OCI-LY3 (cell line): ENCODE measurements around the gene CLCN1.
A peak's percentile ranks its signal among the peaks of the same experiment; 100 is the strongest.

Experiments used
- H2AFZ ChIP-seq: fragments of 200-600, 300-600 bp; shearing (Covaris generic); 2 replicates; pipeline ENCODE4 v1.6.0; 2014; ENCODE audit warnings: antibody characterized with exemption, low read depth, low read length
- H3K27ac ChIP-seq: fragments of 200-600, 300-600 bp; sonication (generic); 2 replicates; pipeline ENCODE4 v1.5.1; 2014; ENCODE audit warnings: mild to moderate bottlenecking, low read length, moderate library complexity, mixed read lengths
- H3K27me3 ChIP-seq: fragments of 200-600, 300-600 bp; sonication (generic); 2 replicates; pipeline ENCODE4 v1.6.1; 2014; ENCODE audit warnings: low read depth, low read length, mixed read lengths
- H3K36me3 ChIP-seq: fragments of 200-600, 300-600 bp; sonication (generic); replicated peaks from 2 replicates; pipeline ENCODE3; 2014; ENCODE audit warnings: low read depth, low read length, mixed read lengths
- H3K4me1 ChIP-seq: fragments of 300-600, 200-600 bp; sonication (generic); 2 replicates; pipeline ENCODE4 v1.6.1; 2014; ENCODE audit warnings: low read length, mixed read lengths
- H3K4me2 ChIP-seq: fragments of 200-600, 300-600 bp; sonication (generic); 2 replicates; pipeline ENCODE4 v1.6.1; 2014; ENCODE audit warnings: low read length, mixed read lengths
- H3K4me3 ChIP-seq: fragments of 300-600, 200-600 bp; sonication (generic); 2 replicates; pipeline ENCODE4 v1.5.1; 2014; ENCODE audit warnings: antibody characterized with exemption, mild to moderate bottlenecking, low read length, moderate library complexity
- H3K79me2 ChIP-seq: fragments of 300-600, 200-600 bp; shearing (Covaris generic); 2 replicates; pipeline ENCODE4 v1.6.1; 2014; ENCODE audit warnings: mild to moderate bottlenecking, low read length, mixed read lengths
- H3K9ac ChIP-seq: fragments of 300-600, 200-600 bp; shearing (Covaris generic); 2 replicates; pipeline ENCODE4 v1.6.0; 2014; ENCODE audit warnings: mild to moderate bottlenecking, low read length, moderate library complexity
- H3K9me3 ChIP-seq: fragments of 200-600, 300-600 bp; shearing (Covaris generic); 2 replicates; pipeline ENCODE4 v1.6.1; 2014; ENCODE audit warnings: low read length, mixed read lengths; ENCODE audit not compliant: insufficient read depth
- H4K20me1 ChIP-seq: fragments of 200-600, 300-600 bp; sonication (generic); 2 replicates; pipeline ENCODE4 v1.6.1; 2016; ENCODE audit warnings: low read length, mixed read lengths; ENCODE audit not compliant: insufficient read depth
- CTCF ChIP-seq: fragments of 200-600, 300-600 bp; sonication (generic); IDR thresholded peaks from 2 replicates; pipeline ENCODE4 v1.5.1; 2014; ENCODE audit warnings: antibody characterized with exemption, low read length, low read depth
- EZH2phosphoT487 ChIP-seq: fragments of 200-600 bp; shearing (Covaris generic); IDR thresholded peaks from 2 replicates; pipeline ENCODE4 v1.6.1; 2018; ENCODE audit warnings: antibody characterized with exemption, mixed run types, low read depth

CLCN1 gene

GRCh38 chr7:143299346-143299745, 16.6 kb upstream of the CLCN1 start:
- no peak overlapping the region for H3K9ac ChIP-seq
- H3K27me3 ChIP-seq, result no peaks in the 10 kb centered on the region
- no peak overlapping the region for H3K27ac ChIP-seq
- no peak overlapping the region for H2AFZ ChIP-seq
- no peaks in the 10 kb centered on the region for H3K4me1 ChIP-seq
- no peak for TF ChIP-seq EZH2phosphoT487
- H3K4me3 ChIP-seq, result no peak overlapping the region
- H3K36me3 ChIP-seq, result peaks cover 81% of the 10 kb centered on the region
- H3K4me2 ChIP-seq, result no peak overlapping the region
- no peaks in the 10 kb centered on the region for H3K9me3 ChIP-seq
- no peaks in the 10 kb centered on the region for H4K20me1 ChIP-seq
- H3K79me2 ChIP-seq, result 0 out of 2 replicates have a peak, but pooled peaks cover 3% of the 10 kb centered on the region

DNA sequence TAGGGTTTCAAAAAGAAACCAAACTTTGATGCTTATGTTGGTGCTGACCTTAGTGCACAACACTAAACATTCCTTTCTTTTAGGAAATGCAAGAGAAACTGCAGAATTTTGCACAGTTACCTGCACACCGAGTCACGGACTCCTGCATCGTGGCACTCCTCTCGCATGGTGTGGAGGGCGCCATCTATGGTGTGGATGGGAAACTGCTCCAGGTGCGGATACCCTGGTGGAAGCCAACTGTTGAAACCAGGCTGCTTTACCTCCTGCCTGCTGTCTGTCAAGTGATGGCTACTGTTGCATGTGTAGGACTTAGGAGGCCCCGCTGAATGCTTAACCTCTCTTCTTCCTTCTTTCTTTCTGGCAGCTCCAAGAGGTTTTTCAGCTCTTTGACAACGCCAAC, 16.1 kb upstream of the CLCN1 start:
- Histone ChIP-seq H3K79me2 (0 out of 2 replicates have a peak, but pooled peaks cover 3% of the 10 kb centered on the region), H3K27me3 (no peaks in the 10 kb centered on the region), H3K36me3 (peaks cover 82% of the 10 kb centered on the region), H3K27ac (no peak overlapping the region), H3K9ac (no peak overlapping the region), H3K4me2 (no peak overlapping the region), H3K9me3 (no peaks in the 10 kb centered on the region), H4K20me1 (no peaks in the 10 kb centered on the region), H3K4me3 (no peak overlapping the region), H3K4me1 (no peaks in the 10 kb centered on the region), H2AFZ (no peak overlapping the region)
- TF ChIP-seq EZH2phosphoT487 (no peak), CTCF (peak; percentile 58)

DNA sequence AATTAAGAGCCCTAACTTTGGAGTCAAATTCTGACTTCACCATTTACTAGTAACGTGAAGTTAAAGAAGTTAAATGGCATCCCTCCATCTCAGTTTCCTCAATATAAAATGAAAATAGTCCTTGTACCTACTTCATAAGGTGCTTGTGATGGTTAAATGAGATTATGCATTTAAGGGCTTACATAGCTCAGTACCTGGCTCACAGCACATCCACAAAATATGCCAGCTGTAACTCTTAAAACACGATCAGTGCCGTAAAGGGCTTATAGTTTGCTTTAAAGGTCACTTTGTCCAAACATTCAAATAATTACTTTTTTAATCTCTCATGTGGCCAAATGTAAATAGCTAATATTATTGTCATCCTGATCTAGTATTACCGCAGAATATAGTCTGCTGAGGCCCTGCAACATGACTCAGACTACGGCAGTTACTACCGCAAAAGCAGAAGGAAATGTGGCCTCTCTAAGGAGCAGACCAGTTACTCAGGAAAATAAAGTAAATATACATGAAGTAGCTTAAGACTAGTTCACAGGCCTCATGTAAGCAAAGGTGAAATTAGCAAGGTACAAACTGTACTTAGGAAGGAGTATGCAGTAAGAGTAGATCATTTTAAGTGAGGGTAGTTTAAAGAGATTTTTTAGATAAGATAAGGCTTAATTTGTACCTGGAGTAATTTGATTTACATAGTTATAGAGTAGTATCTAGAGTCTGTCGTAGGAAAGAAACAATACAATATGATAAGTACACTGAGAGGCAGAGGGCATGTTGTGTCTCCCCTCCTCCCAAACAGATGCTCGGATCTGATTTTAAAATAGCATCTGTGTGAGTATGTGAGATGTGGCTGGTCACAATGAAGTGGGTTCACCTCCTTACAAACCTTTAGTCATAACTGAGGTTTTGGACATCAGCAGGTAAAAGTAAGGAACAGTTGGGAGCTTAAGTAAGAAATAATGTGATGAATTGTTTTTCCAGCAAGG, 14.7 kb upstream of the CLCN1 start:
- Histone ChIP-seq H3K4me1 (peaks cover 7% of the 10 kb centered on the region), H3K9me3 (no peaks in the 10 kb centered on the region), H3K36me3 (peaks cover 81% of the 10 kb centered on the region), H3K27ac (no peak overlapping the region), H3K79me2 (no peaks in the 10 kb centered on the region), H4K20me1 (no peaks in the 10 kb centered on the region), H3K4me3 (no peak overlapping the region), H3K27me3 (no peaks in the 10 kb centered on the region), H2AFZ (no peak overlapping the region), H3K9ac (no peak overlapping the region), H3K4me2 (no peak overlapping the region)
- TF ChIP-seq CTCF (no peak), EZH2phosphoT487 (no peak)

GRCh38 chr7:143303733-143304132, 12.2 kb upstream of the CLCN1 start:
- no peak overlapping the region for H3K4me2 ChIP-seq
- no peaks in the 10 kb centered on the region for H3K9me3 ChIP-seq
- H3K4me1 ChIP-seq, result peaks cover 7% of the 10 kb centered on the region
- H3K9ac ChIP-seq, result no peak overlapping the region
- TF ChIP-seq CTCF (no peak), EZH2phosphoT487 (no peak)
- H3K79me2 ChIP-seq, result no peaks in the 10 kb centered on the region
- H3K27ac ChIP-seq, result no peak overlapping the region
- peaks cover 80% of the 10 kb centered on the region for H3K36me3 ChIP-seq
- H3K27me3 ChIP-seq, result no peaks in the 10 kb centered on the region
- H4K20me1 ChIP-seq, result peaks cover 5% of the 10 kb centered on the region; the same call in 1 of the 2 replicates
- no peak overlapping the region for H2AFZ ChIP-seq
- H3K4me3 ChIP-seq, result no peak overlapping the region
